ENCODE results near the gene CCR9.

CCR9 gene

GRCh38 chr3:45951946-45952345 lies 65.6 kb downstream of the CCR9 start:
- in situ Hi-C loops (cut with HindIII; ENCODE audit: low sequenced_read_pairs) = no loop called here

- in situ Hi-C loops (cut with HindIII; ENCODE audit: low sequenced_read_pairs) = no loop called here
Observed at GRCh38 chr3:45952456-45952855, 66.1 kb downstream of the CCR9 start.
